Psoas muscle (tissue), 8 donors: ENCODE data around the gene VIM. TPM values are rescaled to one million over a fixed set of nuclear protein-coding genes. Genes with fewer than 3 reads are reported as not detected.

Experiments
- ATAC-seq, 4 donors: fragments of 200-7000 bp; cut with Tn5 transposase; one replicate each; pipeline ENCODE4 v1.9.1; 2020; ENCODE audit warnings: moderate library complexity in 3 of 4, mild to moderate bottlenecking in 2 of 4
- DNase-seq, 2 donors: peaks; one replicate each; pipeline ENCODE4 v3.0.0-alpha.2; 2020
- H3K27ac ChIP-seq: fragments of 200-600 bp; one replicate; pipeline ENCODE4 v1.8.0; 2022
- H3K27me3 ChIP-seq, 3 donors: fragments of 200-600 bp in 1 of 3; one replicate each; pipeline versions ENCODE4 v1.6.1 to v1.8.0; 2013 to 2022; ENCODE audit warnings: low read length in 2 of 3, mild to moderate bottlenecking in 2 of 3, moderate library complexity in 1 of 3; ENCODE audit not compliant: insufficient read depth in 3 of 3
- H3K36me3 ChIP-seq, 2 donors: fragments of 200-600 bp in 1 of 2; one replicate each; pipeline versions ENCODE4 v1.6.1 to v1.8.0; 2013 to 2022; ENCODE audit warnings: low read depth in 1 of 2, mild to moderate bottlenecking in 1 of 2, moderate library complexity in 1 of 2; ENCODE audit not compliant: insufficient read depth in 1 of 2
- H3K4me1 ChIP-seq: fragments of 200-600 bp; one replicate; pipeline ENCODE4 v1.8.0; 2022
- H3K4me3 ChIP-seq: fragments of 200-600 bp; one replicate; pipeline ENCODE4 v1.8.0; 2022; ENCODE audit warnings: mild to moderate bottlenecking
- H3K9me3 ChIP-seq: fragments of 200-600 bp; one replicate; pipeline ENCODE4 v1.8.0; 2022
- WGBS, 3 donors: extraction: QIAGEN DNeasy Blood & Tissue Kit; methylation state at CpG; one replicate each; pipeline versions ENCODE4 v1.1.6 to v1.1.7; 2013; 5-methylcytosine and 5-hydroxymethylcytosine counted together
- intact Hi-C, 2 donors: fragments of 100-400 bp; cut with DNase I; formaldehyde crosslinking; loops; one replicate each; pipeline versions ENCODE4 v1.11.0 to v1.14.2; 2022
- polyA plus RNA-seq, 3 donors: library from polyadenylated mRNA; stranded (reverse); fragments of 200-250 nt; gene quantifications; one replicate each; pipeline ENCODE4 v1.2.3, GENCODE V29; 2013
- total RNA-seq, 4 donors: library from RNA; stranded (reverse); fragmentation: NEBNext Ultra II Directional in 2 of 4; extraction: Animal tissue kit (Norgen Biotek cat#: 25700) in 2 of 4; gene quantifications; one replicate each; pipeline versions ENCODE4 v1.2.1 to v1.2.4, GENCODE V29; 2021 to 2023
- TF ChIP-seq, protein P1 (sequence below): fragments of 200-600 bp; IDR thresholded peaks from one replicate; pipeline ENCODE4 v1.8.0; 2022; ENCODE audit warnings: antibody characterized with exemption
- donor health status: healthy with polysubstance abuse.
- donor health status: DM: no; HTN: no; CAD: no; lungs with moderate emphysema.
- donor health status: Bipolar disorder and iron deficiency.
- donor health status: healthy.
- donor health status: DM: yes; HTN: yes; CAD: no.
- donor health status: DM: no; HTN: no; CAD: no.
- donor health status: DM: no; HTN: no; CAD: no.
- donor health status: DM: yes; HTN: yes; CAD: no.

VIM gene
- total and polyA plus RNA-seq, 7 donors, result 126 to 443 (median 197) TPM

DNA sequence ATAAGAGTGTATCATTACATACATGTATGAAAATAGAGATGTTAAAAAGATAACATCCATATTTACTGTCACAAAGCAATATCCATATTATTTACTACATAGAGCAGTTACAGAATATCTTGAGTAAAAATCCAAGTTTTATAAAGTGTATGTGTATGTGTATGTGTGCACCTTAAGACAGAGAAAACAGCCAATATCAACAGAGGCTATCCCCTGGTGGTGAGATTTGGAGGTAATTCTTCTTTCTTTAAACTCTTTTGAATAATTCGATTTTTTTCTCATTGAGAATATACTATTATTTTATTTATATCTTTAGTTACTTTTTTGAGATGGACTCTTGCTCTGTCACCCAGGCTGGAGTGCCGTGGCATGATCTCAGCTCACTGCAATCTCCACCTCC is 44.9 kb upstream of the VIM start:
- WGBS, 3 donors, result 92 to 98% (median 98%) methylated on average over 2 of the region's 2 CpGs
- H3K4me1 ChIP-seq, result no peaks in the 10 kb centered on the region
- TF ChIP-seq, protein P1, sequence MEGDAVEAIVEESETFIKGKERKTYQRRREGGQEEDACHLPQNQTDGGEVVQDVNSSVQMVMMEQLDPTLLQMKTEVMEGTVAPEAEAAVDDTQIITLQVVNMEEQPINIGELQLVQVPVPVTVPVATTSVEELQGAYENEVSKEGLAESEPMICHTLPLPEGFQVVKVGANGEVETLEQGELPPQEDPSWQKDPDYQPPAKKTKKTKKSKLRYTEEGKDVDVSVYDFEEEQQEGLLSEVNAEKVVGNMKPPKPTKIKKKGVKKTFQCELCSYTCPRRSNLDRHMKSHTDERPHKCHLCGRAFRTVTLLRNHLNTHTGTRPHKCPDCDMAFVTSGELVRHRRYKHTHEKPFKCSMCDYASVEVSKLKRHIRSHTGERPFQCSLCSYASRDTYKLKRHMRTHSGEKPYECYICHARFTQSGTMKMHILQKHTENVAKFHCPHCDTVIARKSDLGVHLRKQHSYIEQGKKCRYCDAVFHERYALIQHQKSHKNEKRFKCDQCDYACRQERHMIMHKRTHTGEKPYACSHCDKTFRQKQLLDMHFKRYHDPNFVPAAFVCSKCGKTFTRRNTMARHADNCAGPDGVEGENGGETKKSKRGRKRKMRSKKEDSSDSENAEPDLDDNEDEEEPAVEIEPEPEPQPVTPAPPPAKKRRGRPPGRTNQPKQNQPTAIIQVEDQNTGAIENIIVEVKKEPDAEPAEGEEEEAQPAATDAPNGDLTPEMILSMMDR, result no peak
- H3K27me3 ChIP-seq, result no peaks in the 10 kb centered on the region
- DNase-seq (no peak), ATAC-seq (no peak)
- no peak overlapping the region for H3K27ac ChIP-seq
- no peak overlapping the region for H3K4me3 ChIP-seq
- H3K9me3 ChIP-seq, result no peaks in the 10 kb centered on the region
- no peaks in the 10 kb centered on the region for H3K36me3 ChIP-seq
- intact Hi-C loops, result no loop called here

DNA sequence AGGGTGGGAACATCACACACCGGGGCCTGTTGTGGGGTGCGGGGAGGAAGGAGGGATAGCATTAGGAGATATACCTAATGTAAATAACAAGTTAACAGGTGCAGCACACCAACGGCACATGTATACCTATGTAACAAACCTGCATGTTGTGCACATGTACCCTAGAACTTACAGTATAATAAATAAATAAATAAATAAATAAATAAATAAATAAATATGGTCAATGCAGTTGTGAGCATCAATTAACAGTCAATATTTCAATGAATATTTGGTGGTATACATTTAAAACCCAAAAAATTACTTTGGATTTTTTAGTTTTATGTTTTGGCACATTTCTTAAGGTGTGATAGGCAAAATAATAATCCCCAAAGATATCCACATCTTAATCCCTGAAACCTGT is 42.2 kb upstream of the VIM start:
- ATAC-seq (no peak), DNase-seq (no peak)
- no peaks in the 10 kb centered on the region for H3K27me3 ChIP-seq
- intact Hi-C loops, result no loop called here
- no peaks in the 10 kb centered on the region for H3K4me1 ChIP-seq
- H3K9me3 ChIP-seq, result no peaks in the 10 kb centered on the region
- H3K4me3 ChIP-seq, result no peak overlapping the region
- WGBS, 3 donors, result 99 to 100% (median 100%) methylated on average over 3 of the region's 3 CpGs
- no peak overlapping the region for H3K27ac ChIP-seq
- TF ChIP-seq, protein P1, result no peak
- no peaks in the 10 kb centered on the region for H3K36me3 ChIP-seq

DNA sequence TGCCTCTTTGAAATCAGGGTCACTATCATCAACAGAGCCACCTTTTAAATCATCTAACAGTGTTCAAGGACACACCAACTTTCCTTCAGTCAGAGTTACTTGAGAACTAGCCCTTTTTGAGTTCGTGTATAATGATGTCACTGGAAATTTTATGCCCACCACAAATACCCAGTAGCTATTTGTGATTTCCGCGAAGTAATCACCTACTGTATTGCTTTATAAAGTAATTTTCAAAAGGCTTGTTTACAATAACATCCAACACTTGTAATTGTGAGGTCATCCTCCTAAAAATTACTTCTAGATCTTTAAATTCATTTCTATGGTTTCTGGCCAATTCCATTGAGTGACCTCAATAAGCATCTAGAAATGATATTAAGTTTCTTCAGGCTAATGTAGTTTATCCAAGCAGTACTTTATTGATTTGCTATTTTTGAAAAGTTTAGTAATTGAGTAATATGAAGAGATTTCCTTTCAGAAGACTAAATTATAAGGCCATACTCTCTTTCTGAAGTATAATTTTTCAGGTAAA is 39.3 kb upstream of the VIM start:
- Histone ChIP-seq H3K4me1 (no peaks in the 10 kb centered on the region), H3K9me3 (no peaks in the 10 kb centered on the region), H3K27ac (no peak overlapping the region), H3K4me3 (no peak overlapping the region), H3K27me3 (no peaks in the 10 kb centered on the region), H3K36me3 (no peaks in the 10 kb centered on the region)
- 76 to 81% (median 78%) methylated on average over 3 of the region's 3 CpGs for WGBS, 3 donors
- DNase-seq (no peak), ATAC-seq (no peak)
- TF ChIP-seq, protein P1, result no peak
- intact Hi-C loops, result no loop called here

DNA sequence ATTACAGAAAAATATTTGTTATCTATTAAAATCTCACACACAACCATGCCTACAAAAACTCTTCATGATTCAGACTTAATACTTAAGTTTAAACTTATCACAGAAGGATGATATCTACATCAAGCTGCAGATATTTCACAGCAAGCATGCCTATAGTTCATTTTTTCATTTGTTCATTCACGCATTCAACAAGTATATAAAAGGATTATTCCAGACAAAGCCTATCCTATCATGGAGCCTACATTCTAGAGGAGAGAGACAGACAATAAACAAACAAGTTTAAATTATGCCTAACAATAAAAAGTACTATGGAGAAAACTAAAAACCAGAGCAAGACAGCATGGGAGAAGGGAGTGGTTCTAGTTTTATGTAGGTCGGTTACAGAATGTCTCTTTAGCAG is 37.4 kb upstream of the VIM start:
- intact Hi-C loops, result no loop called here

More for the DNA sequence above, 37.4 kb upstream of the VIM start:
- TF ChIP-seq, protein P1, result no peak
- Histone ChIP-seq H3K4me1 (no peaks in the 10 kb centered on the region), H3K4me3 (no peak overlapping the region), H3K27ac (no peak overlapping the region), H3K9me3 (no peaks in the 10 kb centered on the region), H3K36me3 (no peaks in the 10 kb centered on the region), H3K27me3 (no peaks in the 10 kb centered on the region)
- DNase-seq (no peak), ATAC-seq (no peak)
- 81 to 89% (median 81%) methylated on average over 2 of the region's 2 CpGs for WGBS, 3 donors
